HepG2 (cell line): Measurements from ENCODE around the gene DHRS4L2. TPM values are rescaled to one million over a fixed set of nuclear protein-coding genes. Genes with fewer than 3 reads are reported as not detected.

Experiments used
- ATRX ChIP-seq: sonication (generic); formaldehyde crosslinking; IDR thresholded peaks from 2 replicates; pipeline ENCODE4 v1.4.0; 2020; ENCODE audit warnings: missing genetic modification reagents, borderline replicate concordance
- FOXA3 ChIP-seq: IDR thresholded peaks from 2 replicates; pipeline ENCODE4 v1.6.1; 2016; ENCODE audit warnings: missing genetic modification reagents, missing compliant biosample characterization
- FOXK1 ChIP-seq: sonication (generic); formaldehyde crosslinking; IDR thresholded peaks from 2 replicates; pipeline ENCODE4 v1.4.0; 2020; ENCODE audit warnings: low read depth, missing genetic modification reagents, borderline replicate concordance
- LRRFIP1 ChIP-seq: sonication (generic); formaldehyde crosslinking; conservative IDR thresholded peaks from 2 replicates; pipeline ENCODE4 v1.4.0; 2020; ENCODE audit warnings: missing genetic modification reagents
- PAX8 ChIP-seq: sonication (generic); formaldehyde crosslinking; IDR thresholded peaks from 2 replicates; pipeline ENCODE4 v1.8.0; 2022; ENCODE audit warnings: mild to moderate bottlenecking, missing genetic modification reagents, borderline replicate concordance
- RERE ChIP-seq: IDR thresholded peaks from 2 replicates; pipeline ENCODE4 v1.6.1; 2016; ENCODE audit warnings: low read depth, missing genetic modification reagents, missing compliant biosample characterization
- ZBTB14 ChIP-seq: sonication (generic); formaldehyde crosslinking; IDR thresholded peaks from 2 replicates; pipeline ENCODE4 v1.4.0; 2020; ENCODE audit warnings: missing genetic modification reagents
- ZFP91 ChIP-seq: sonication (generic); formaldehyde crosslinking; IDR thresholded peaks from 2 replicates; pipeline ENCODE4 v1.9.0; 2022; ENCODE audit warnings: missing genetic modification reagents, mild to moderate bottlenecking, borderline replicate concordance
- ZNF180 ChIP-seq: sonication (generic); formaldehyde crosslinking; IDR thresholded peaks from 2 replicates; pipeline ENCODE4 v1.4.0; 2020; ENCODE audit warnings: low read depth, missing genetic modification reagents, borderline replicate concordance
- ZNF687 ChIP-seq: sonication (generic); formaldehyde crosslinking; IDR thresholded peaks from 2 replicates; pipeline ENCODE4 v1.5.1; 2020; ENCODE audit warnings: mild to moderate bottlenecking, missing genetic modification reagents, moderate library complexity
- ZNF792 ChIP-seq: IDR thresholded peaks from 2 replicates; pipeline ENCODE4 v1.6.1; 2016
- ZSCAN21 ChIP-seq: sonication (generic); formaldehyde crosslinking; IDR thresholded peaks from 2 replicates; pipeline ENCODE4 v1.8.0; 2022; ENCODE audit warnings: mild to moderate bottlenecking, missing genetic modification reagents, moderate library complexity, borderline replicate concordance
- polyA plus RNA-seq, 8 experiments: library from polyadenylated mRNA; depleted of rRNA in 3 of 8; stranded (reverse) in 7 of 8; unstranded in 1 of 8; fragments of >200 nt; fragmentation: Illumina TruSeq in 4 of 8; extraction: Trizol in 4 of 8; gene quantifications; 2 replicates each; pipeline versions ENCODE4 v1.2.1 to v1.2.3, GENCODE V29; 2011 to 2016; ENCODE audit warnings: low read depth in 4 of 8, missing spikeins in 1 of 8, mixed read lengths in 1 of 8; ENCODE audit not compliant: insufficient read depth in 1 of 8
- total RNA-seq, 5 experiments: library from RNA; depleted of rRNA; stranded (reverse); fragments of >200 nt; fragmentation: Illumina TruSeq; extraction: Trizol; gene quantifications; 2 replicates each; pipeline ENCODE4 v1.2.3, GENCODE V29; 2016; ENCODE audit warnings: low read depth in 1 of 5

Gene DHRS4L2
- total and polyA plus RNA-seq, 2 of the 13 experiments (the other 11 are each of a cell fraction or from before 2014, with no cell fraction given) = 24.7 to 38.2 TPM

GRCh38 chr14:24036169-24036962 lies 47.6 kb downstream of the DHRS4L2 start (continued):
- 0 out of 2 replicates have a peak, but pooled peaks have one; percentile 2 for TF ChIP-seq RERE (CRISPR knock-in tag)
- no peak for TF ChIP-seq ZBTB14
- peak; percentile 95 for TF ChIP-seq ZNF687 (CRISPR knock-in tag)
- TF ChIP-seq PAX8 = peak; percentile 62; the same call in 1 of the 2 replicates
- peak; percentile 87 for TF ChIP-seq ZFP91
- TF ChIP-seq FOXA3 (CRISPR knock-in tag) = peak; percentile 65; the same call in 1 of the 2 replicates
- no peak for TF ChIP-seq ATRX (CRISPR knock-in tag)
- peak; percentile 53; the same call in 1 of the 2 replicates for TF ChIP-seq ZNF792 (CRISPR knock-in tag)
- 0 out of 2 replicates have a peak, but pooled peaks have one; percentile 51 for TF ChIP-seq LRRFIP1 (CRISPR knock-in tag)
- no peak for TF ChIP-seq ZNF180 (CRISPR knock-in tag)
- peak; percentile 86 for TF ChIP-seq ZSCAN21 (CRISPR knock-in tag)
- TF ChIP-seq FOXK1 = peak; percentile 74; the same call in 1 of the 2 replicates
